AG09309 (cell line): ENCODE results near the gene SMARCA2.

Experiments
- DNase-seq: peaks from one replicate; pipeline ENCODE4 v3.0.0-alpha.2; 2010; ENCODE audit warnings: low read depth
- H3K4me3 ChIP-seq: 2 replicates; pipeline ENCODE4 v1.5.1; 2011; ENCODE audit warnings: mild to moderate bottlenecking, low read depth, low read length, moderate library complexity; ENCODE audit not compliant: control insufficient read depth
- TF ChIP-seq, protein P1 (sequence below): IDR thresholded peaks from 2 replicates; pipeline ENCODE4 v1.5.1; 2011; ENCODE audit warnings: mild to moderate bottlenecking, low read depth, low read length, inconsistent platforms; ENCODE audit not compliant: insufficient read depth, control insufficient read depth; ENCODE audit errors: missing control alignments

SMARCA2 gene

DNA sequence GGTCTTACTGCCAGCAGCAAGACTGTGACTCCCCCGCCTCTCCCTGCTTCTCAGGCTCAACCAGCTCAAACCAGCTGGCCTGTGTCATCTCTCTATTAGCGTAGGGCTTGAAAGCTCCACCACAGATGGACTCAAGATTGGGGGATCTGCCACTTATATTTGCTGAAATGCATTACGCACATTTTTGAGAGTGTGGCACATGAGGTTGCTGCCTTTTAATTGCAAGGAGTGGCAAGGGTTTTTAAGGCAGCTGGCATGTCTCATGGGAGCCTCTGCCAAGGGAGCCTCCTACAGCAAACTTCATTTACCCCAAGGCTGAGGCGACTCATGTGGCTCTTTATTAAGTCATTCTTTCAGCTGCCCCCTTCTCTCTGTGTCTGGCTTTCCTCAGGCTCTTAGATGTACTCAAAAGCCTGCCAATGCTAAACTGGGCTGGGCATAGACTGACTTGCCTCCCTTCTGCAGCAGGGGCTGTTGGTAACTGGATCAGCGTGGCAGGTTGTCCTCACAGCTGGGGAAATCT, 219.3 kb downstream of the SMARCA2 start:
- H3K4me3 ChIP-seq: no peak overlapping the region
- TF ChIP-seq, protein P1, sequence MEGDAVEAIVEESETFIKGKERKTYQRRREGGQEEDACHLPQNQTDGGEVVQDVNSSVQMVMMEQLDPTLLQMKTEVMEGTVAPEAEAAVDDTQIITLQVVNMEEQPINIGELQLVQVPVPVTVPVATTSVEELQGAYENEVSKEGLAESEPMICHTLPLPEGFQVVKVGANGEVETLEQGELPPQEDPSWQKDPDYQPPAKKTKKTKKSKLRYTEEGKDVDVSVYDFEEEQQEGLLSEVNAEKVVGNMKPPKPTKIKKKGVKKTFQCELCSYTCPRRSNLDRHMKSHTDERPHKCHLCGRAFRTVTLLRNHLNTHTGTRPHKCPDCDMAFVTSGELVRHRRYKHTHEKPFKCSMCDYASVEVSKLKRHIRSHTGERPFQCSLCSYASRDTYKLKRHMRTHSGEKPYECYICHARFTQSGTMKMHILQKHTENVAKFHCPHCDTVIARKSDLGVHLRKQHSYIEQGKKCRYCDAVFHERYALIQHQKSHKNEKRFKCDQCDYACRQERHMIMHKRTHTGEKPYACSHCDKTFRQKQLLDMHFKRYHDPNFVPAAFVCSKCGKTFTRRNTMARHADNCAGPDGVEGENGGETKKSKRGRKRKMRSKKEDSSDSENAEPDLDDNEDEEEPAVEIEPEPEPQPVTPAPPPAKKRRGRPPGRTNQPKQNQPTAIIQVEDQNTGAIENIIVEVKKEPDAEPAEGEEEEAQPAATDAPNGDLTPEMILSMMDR: no peak
- DNase-seq: no peak

DNA sequence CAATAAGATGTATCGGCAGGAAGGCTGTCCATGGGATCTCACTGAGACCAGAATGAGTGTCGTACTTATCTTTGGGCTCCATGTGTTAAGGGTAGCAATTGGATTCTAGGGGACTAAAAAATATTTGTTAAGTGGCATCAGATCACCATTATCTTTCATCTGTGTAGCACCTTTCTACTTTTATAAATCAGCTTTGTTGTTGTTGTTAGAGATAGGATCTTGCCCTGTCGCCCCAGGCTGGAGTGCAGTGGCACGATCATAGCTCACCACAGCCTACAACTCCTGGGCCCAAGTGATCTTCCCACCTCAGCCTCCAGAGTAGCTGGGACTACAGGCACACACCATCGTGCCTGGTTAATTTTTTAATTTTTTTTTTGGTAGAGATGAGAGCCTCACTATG, 220.5 kb downstream of the SMARCA2 start:
- TF ChIP-seq, protein P1: no peak
- no peak overlapping the region for H3K4me3 ChIP-seq
- DNase-seq: no peak

DNA sequence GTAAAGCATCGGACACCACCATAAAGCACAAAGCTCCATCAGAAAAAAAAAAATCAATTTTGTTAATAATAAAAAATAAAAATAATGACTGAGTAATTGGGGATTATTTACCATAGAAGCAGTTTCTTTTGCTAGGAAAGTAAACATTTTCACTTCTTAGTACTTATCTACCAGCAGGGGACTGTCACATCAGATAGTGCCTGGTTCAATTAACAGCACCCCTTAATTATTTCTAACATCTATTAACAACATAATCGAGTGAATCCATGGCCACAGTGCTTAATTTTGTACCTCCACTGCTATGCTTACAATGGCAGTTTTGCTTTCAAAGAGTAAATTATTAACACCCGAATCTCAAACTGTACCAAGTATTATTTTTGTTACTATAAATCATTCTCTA, 221.7 kb downstream of the SMARCA2 start:
- no peak overlapping the region for H3K4me3 ChIP-seq
- DNase-seq: no peak
- TF ChIP-seq, protein P1: no peak

DNA sequence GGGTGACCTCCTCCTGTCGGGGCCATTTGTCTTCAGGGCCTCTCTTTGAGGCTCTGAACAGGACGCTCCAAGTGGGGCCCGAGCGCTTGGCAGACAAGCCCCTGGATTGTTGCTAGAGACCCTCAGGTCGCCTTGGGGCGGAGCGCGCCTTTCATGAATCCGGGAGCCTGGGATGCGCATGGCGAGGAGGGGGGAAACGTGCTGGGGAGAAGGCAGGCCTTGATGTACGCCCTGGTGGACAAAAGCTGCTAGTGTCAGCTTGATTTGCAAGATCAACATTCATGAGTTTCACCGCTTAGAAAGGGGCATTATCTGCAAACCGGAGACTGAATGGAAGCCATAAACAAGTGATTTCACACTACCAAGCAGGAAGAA, 226.3 kb downstream of the SMARCA2 start:
- TF ChIP-seq, protein P1: peak; percentile 55
- H3K4me3 ChIP-seq: peak overlapping the region; percentile 38
- DNase-seq: peak; percentile 72

DNA sequence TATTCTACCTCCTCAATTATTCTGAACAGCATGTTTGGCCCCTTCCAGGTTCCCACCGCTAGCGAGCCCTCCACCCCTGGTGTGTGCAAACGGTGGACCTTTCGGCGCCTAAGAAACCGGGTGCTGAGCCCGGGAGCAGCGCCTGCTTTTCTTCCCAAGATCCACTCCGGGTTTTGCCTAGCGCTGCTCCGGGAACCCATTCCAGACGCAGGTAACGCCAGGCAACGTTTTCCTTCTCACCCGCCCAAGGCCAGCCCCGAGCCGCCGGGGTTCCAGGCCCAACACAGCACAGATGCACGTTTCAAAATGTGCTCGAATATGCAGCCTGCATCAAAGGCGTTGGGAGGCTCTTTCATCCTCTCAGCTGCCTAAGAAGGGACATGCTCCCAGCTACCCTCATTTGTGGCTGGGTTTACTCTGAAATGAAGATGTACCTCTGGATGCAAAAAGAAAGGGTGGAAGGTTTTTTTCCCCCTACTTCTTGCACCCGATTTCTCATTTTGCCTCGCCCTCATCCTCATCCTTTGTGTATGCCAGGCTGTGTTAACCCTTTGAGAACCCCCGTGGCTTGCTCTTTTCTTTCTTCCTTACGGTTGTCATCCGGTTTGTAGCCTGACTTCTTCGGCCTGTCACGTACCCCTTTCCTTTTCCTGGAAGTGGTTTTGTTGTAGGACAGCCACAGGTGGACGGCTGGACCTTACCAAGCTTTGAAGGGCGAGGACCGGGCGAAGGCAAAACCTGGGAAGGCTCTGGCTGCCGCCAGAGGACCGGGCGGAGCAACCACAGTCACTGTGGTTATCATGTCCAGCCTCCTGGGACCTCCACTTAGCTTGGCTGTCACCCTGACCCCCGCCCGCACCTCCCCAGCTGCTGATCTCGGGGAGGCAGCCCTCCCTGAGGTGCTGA, 226.9 kb downstream of the SMARCA2 start:
- TF ChIP-seq, protein P1: no peak
- H3K4me3 ChIP-seq: peak overlapping the region; percentile 38
- peak; percentile 64 for DNase-seq

DNA sequence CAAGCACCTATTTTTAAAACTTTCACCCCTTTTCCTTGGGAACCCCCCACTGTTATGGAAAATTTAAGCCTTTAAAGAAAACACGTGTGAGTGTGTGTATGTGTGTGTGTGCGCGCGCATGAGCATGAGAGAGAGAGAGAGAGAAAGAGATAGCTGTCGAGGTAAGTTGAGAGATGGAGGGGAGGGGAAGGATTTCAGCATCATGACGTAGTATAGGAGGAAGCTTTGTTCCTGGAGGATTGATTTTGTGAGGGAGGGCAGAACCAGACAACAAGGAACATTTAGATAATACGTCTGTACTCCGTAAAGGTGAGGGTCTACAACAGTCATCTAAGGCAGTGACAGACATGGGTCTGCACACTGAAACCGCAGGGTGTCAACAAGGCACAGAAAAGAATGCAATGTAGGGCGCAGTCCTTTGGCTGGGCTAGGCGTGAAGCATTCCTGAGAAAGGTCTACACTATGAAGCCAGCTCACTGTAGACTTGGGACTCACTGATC, 227.7 kb downstream of the SMARCA2 start:
- TF ChIP-seq, protein P1: no peak
- DNase-seq: no peak
- H3K4me3 ChIP-seq: peak overlapping the region; percentile 38; the same call in 1 of the 2 replicates
